HEK293 (cell line): Measurements from ENCODE around the gene EYS.

Experiments used
- REST ChIP-seq: fragments of 450-650 bp; formaldehyde crosslinking; IDR thresholded peaks from 2 replicates; pipeline ENCODE4 v1.5.1; 2016; ENCODE audit warnings: missing biosample characterization, missing genetic modification characterization
- TF ChIP-seq, protein P1 (sequence below): fragments of 450-650 bp; formaldehyde crosslinking; IDR thresholded peaks from 2 replicates; pipeline ENCODE4 v1.5.1; 2016; ENCODE audit warnings: missing biosample characterization, missing genetic modification characterization

GRCh38 chr6:64664480-64664879 lies 1042.5 kb downstream of the EYS start:
- TF ChIP-seq, protein P1, sequence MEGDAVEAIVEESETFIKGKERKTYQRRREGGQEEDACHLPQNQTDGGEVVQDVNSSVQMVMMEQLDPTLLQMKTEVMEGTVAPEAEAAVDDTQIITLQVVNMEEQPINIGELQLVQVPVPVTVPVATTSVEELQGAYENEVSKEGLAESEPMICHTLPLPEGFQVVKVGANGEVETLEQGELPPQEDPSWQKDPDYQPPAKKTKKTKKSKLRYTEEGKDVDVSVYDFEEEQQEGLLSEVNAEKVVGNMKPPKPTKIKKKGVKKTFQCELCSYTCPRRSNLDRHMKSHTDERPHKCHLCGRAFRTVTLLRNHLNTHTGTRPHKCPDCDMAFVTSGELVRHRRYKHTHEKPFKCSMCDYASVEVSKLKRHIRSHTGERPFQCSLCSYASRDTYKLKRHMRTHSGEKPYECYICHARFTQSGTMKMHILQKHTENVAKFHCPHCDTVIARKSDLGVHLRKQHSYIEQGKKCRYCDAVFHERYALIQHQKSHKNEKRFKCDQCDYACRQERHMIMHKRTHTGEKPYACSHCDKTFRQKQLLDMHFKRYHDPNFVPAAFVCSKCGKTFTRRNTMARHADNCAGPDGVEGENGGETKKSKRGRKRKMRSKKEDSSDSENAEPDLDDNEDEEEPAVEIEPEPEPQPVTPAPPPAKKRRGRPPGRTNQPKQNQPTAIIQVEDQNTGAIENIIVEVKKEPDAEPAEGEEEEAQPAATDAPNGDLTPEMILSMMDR (tag by site-specific recombination) = no peak
- TF ChIP-seq REST (tag by site-specific recombination) = no peak
